IPS-11a (cell line): ENCODE measurements around the gene PRIM2.
"Not testable (repeated sequence)": the region's sequence is repeated elsewhere in the genome, so short reads cannot be mapped to it uniquely, and the experiment has no call there.

ENCODE experiments used
- H3K4me3 ChIP-seq: one replicate; pipeline ENCODE4 v1.5.1; 2013; ENCODE audit warnings: low read depth, low read length, control low read depth

The PRIM2 gene

GRCh38 chr6:57317060-57317943 is at the start of gene PRIM2:
Gene PRIM2 (plus strand): TSS chr6:57317630. CDS start chr6:57318446, 816 bp downstream.
- H3K4me3 ChIP-seq = peak within 1 kb of the TSS; percentile 98

GRCh38 chr6:57268294-57268640 is 49.2 kb upstream of the PRIM2 start:
- no peak overlapping the region for H3K4me3 ChIP-seq

GRCh38 chr6:57274113-57274824 is 43.2 kb upstream of the PRIM2 start:
- H3K4me3 ChIP-seq = not testable (repeated sequence)

GRCh38 chr6:57275384-57275783 is 42.0 kb upstream of the PRIM2 start:
- no peak overlapping the region for H3K4me3 ChIP-seq

GRCh38 chr6:57276946-57277345 is 40.5 kb upstream of the PRIM2 start:
- no peak overlapping the region for H3K4me3 ChIP-seq

GRCh38 chr6:57278570-57278969 is 38.9 kb upstream of the PRIM2 start:
- no peak overlapping the region for H3K4me3 ChIP-seq

GRCh38 chr6:57279013-57279412 is 38.4 kb upstream of the PRIM2 start:
- no peak overlapping the region for H3K4me3 ChIP-seq

GRCh38 chr6:57283106-57283505 is 34.3 kb upstream of the PRIM2 start:
- no peak overlapping the region for H3K4me3 ChIP-seq

GRCh38 chr6:57283911-57284455 is 33.4 kb upstream of the PRIM2 start:
- H3K4me3 ChIP-seq = no peak overlapping the region

GRCh38 chr6:57288136-57288535 is 29.3 kb upstream of the PRIM2 start:
- H3K4me3 ChIP-seq = not testable (repeated sequence)

GRCh38 chr6:57293472-57293871 is 24.0 kb upstream of the PRIM2 start:
- H3K4me3 ChIP-seq = not testable (repeated sequence)

- H3K4me3 ChIP-seq = no peak overlapping the region
Observed at GRCh38 chr6:57294862-57295445, 22.5 kb upstream of the PRIM2 start.

- no peak overlapping the region for H3K4me3 ChIP-seq
Observed at GRCh38 chr6:57297505-57297904, 19.9 kb upstream of the PRIM2 start.

GRCh38 chr6:57298741-57299140 is 18.7 kb upstream of the PRIM2 start:
- no peak overlapping the region for H3K4me3 ChIP-seq

GRCh38 chr6:57301757-57302156 is 15.7 kb upstream of the PRIM2 start:
- no peak overlapping the region for H3K4me3 ChIP-seq

- no peak overlapping the region for H3K4me3 ChIP-seq
Observed at GRCh38 chr6:57302477-57302876, 15.0 kb upstream of the PRIM2 start.

- H3K4me3 ChIP-seq = no peak overlapping the region
Observed at GRCh38 chr6:57303931-57304681, 13.3 kb upstream of the PRIM2 start.

- H3K4me3 ChIP-seq = no peak overlapping the region
Observed at GRCh38 chr6:57305107-57305506, 12.3 kb upstream of the PRIM2 start.

GRCh38 chr6:57305761-57306160 is 11.7 kb upstream of the PRIM2 start:
- H3K4me3 ChIP-seq = no peak overlapping the region

GRCh38 chr6:57306273-57306672 is 11.2 kb upstream of the PRIM2 start:
- no peak overlapping the region for H3K4me3 ChIP-seq

- H3K4me3 ChIP-seq = no peak overlapping the region
Observed at GRCh38 chr6:57307850-57308249, 9.6 kb upstream of the PRIM2 start.
